HG03521 (cell line): ENCODE results near the gene CLIC3.

Experiments used
- ATAC-seq: cut with Tn5 transposase; IDR thresholded peaks from one replicate; pipeline ENCODE4 v1.9.1; 2021; ENCODE audit warnings: mild to moderate bottlenecking, moderate library complexity; ENCODE audit not compliant: unreplicated experiment

The CLIC3 gene

GRCh38 chr9:136968333-136969127 lies 27.8 kb downstream of the CLIC3 start:
- no peak for ATAC-seq

- ATAC-seq, result no peak
Measured at GRCh38 chr9:136965771-136966484, 30.4 kb downstream of the CLIC3 start.

GRCh38 chr9:136964833-136965422 lies 31.4 kb downstream of the CLIC3 start:
- no peak for ATAC-seq

GRCh38 chr9:136964171-136964689 lies 32.1 kb downstream of the CLIC3 start:
- no peak for ATAC-seq

GRCh38 chr9:136963751-136964150 lies 32.6 kb downstream of the CLIC3 start:
- no peak for ATAC-seq

GRCh38 chr9:136963341-136963740 lies 33.0 kb downstream of the CLIC3 start:
- no peak for ATAC-seq

- ATAC-seq, result no peak
Measured at GRCh38 chr9:136962701-136963248, 33.6 kb downstream of the CLIC3 start.

GRCh38 chr9:136962163-136962562 lies 34.2 kb downstream of the CLIC3 start:
- ATAC-seq, result no peak

- no peak for ATAC-seq
Measured at GRCh38 chr9:136961279-136962065, 34.9 kb downstream of the CLIC3 start.

- no peak for ATAC-seq
Measured at GRCh38 chr9:136960938-136961275, 35.5 kb downstream of the CLIC3 start.

- no peak for ATAC-seq
Measured at GRCh38 chr9:136960212-136960937, 36.0 kb downstream of the CLIC3 start.

GRCh38 chr9:136958898-136959850 lies 37.2 kb downstream of the CLIC3 start:
- ATAC-seq, result no peak

GRCh38 chr9:136958473-136958872 lies 37.9 kb downstream of the CLIC3 start:
- ATAC-seq, result no peak

- ATAC-seq, result no peak
Measured at GRCh38 chr9:136957901-136958300, 38.5 kb downstream of the CLIC3 start.

- ATAC-seq, result no peak
Measured at GRCh38 chr9:136957461-136957860, 38.9 kb downstream of the CLIC3 start.

- ATAC-seq, result no peak
Measured at GRCh38 chr9:136956604-136957003, 39.8 kb downstream of the CLIC3 start.

GRCh38 chr9:136955943-136956335 lies 40.4 kb downstream of the CLIC3 start:
- ATAC-seq, result no peak

GRCh38 chr9:136955202-136955942 lies 41.0 kb downstream of the CLIC3 start:
- ATAC-seq, result no peak
